Kidney epithelial cell (primary cell): ENCODE data around the gene CMSS1. TPM values are rescaled to one million over a fixed set of nuclear protein-coding genes. Genes with fewer than 3 reads are reported as not detected.

Experiments used
- DNase-seq: peaks from one replicate; pipeline ENCODE4 v3.0.0-alpha.2; 2010; ENCODE audit warnings: low read depth
- H3K27me3 ChIP-seq: 2 replicates; pipeline ENCODE4 v1.6.0; 2011; ENCODE audit warnings: low read length; ENCODE audit not compliant: control insufficient read depth, insufficient read depth
- H3K36me3 ChIP-seq: 2 replicates; pipeline ENCODE4 v1.5.1; 2011; ENCODE audit warnings: low read length; ENCODE audit not compliant: control insufficient read depth, insufficient read depth
- H3K4me3 ChIP-seq: 2 replicates; pipeline ENCODE4 v1.5.1; 2011; ENCODE audit warnings: low read depth, mild to moderate bottlenecking, control low read depth, low read length
- CTCF ChIP-seq: IDR thresholded peaks from 2 replicates; pipeline ENCODE4 v1.5.1; 2011; ENCODE audit warnings: mild to moderate bottlenecking, moderate library complexity, low read length, control low read depth, inconsistent platforms; ENCODE audit not compliant: insufficient read depth, poor library complexity, severe bottlenecking
- total RNA-seq: library from RNA; depleted of rRNA; stranded (reverse); fragments of >200 nt; gene quantifications from 2 replicates; pipeline ENCODE4 v1.2.3, GENCODE V29; 2015

CMSS1 gene
- total RNA-seq, 1 donor from 2014 or later: 36.9 TPM

GRCh38 chr3:100173961-100174360 lies 356.3 kb downstream of the CMSS1 start:
- no peak for TF ChIP-seq CTCF
- Histone ChIP-seq H3K4me3 (no peak overlapping the region), H3K36me3 (no peaks in the 10 kb centered on the region)

GRCh38 chr3:100175637-100176280 lies 358.1 kb downstream of the CMSS1 start:
- no peak for DNase-seq
- TF ChIP-seq CTCF: no peak
- H3K36me3 ChIP-seq: no peaks in the 10 kb centered on the region
- H3K4me3 ChIP-seq: no peak overlapping the region
- H3K27me3 ChIP-seq: no peaks in the 10 kb centered on the region

More at GRCh38 chr3:100173961-100174360, 356.3 kb downstream of the CMSS1 start:
- no peaks in the 10 kb centered on the region for H3K27me3 ChIP-seq
- no peak for DNase-seq

- DNase-seq: no peak
- TF ChIP-seq CTCF: no peak
- H3K4me3 ChIP-seq: no peak overlapping the region
- no peaks in the 10 kb centered on the region for H3K27me3 ChIP-seq
- no peaks in the 10 kb centered on the region for H3K36me3 ChIP-seq
Measured at GRCh38 chr3:100179692-100180349, 362.2 kb downstream of the CMSS1 start.

GRCh38 chr3:100183608-100184125 lies 366.0 kb downstream of the CMSS1 start:
- H3K27me3 ChIP-seq: no peaks in the 10 kb centered on the region
- no peak overlapping the region for H3K4me3 ChIP-seq
- no peak for TF ChIP-seq CTCF
- H3K36me3 ChIP-seq: no peaks in the 10 kb centered on the region
- DNase-seq: no peak

GRCh38 chr3:100184948-100185570 lies 367.4 kb downstream of the CMSS1 start:
- TF ChIP-seq CTCF: no peak

More at GRCh38 chr3:100184948-100185570, 367.4 kb downstream of the CMSS1 start:
- no peaks in the 10 kb centered on the region for H3K36me3 ChIP-seq
- H3K27me3 ChIP-seq: no peaks in the 10 kb centered on the region
- no peak for DNase-seq
- no peak overlapping the region for H3K4me3 ChIP-seq
